Left lobe of liver (tissue), 2 donors: ENCODE measurements around the gene ARHGAP9. TPM values are rescaled to one million over a fixed set of nuclear protein-coding genes. Genes with fewer than 3 reads are reported as not detected.
"Not testable (repeated sequence)": the region's sequence is repeated elsewhere in the genome, so short reads cannot be mapped to it uniquely, and the experiment has no call there.

ENCODE experiments used
- ATAC-seq: fragments of 200-7000 bp; cut with Tn5 transposase; one replicate; pipeline ENCODE4 v1.9.1; 2020; ENCODE audit warnings: mild to moderate bottlenecking, moderate library complexity
- DNase-seq: peaks from one replicate; pipeline ENCODE4 v3.0.0-alpha.2; 2020; ENCODE audit warnings: low spot score
- total RNA-seq: library from RNA; stranded (reverse); gene quantifications from one replicate; pipeline ENCODE4 v1.2.1, GENCODE V29; 2021
- donor health status: DM: no; HTN: no; CAD: no; lungs with moderate emphysema.
- donor health status: DM: no; HTN: yes; CAD: no.

ARHGAP9 gene
- total RNA-seq, 1 donor from 2014 or later = 4.3 TPM

DNA sequence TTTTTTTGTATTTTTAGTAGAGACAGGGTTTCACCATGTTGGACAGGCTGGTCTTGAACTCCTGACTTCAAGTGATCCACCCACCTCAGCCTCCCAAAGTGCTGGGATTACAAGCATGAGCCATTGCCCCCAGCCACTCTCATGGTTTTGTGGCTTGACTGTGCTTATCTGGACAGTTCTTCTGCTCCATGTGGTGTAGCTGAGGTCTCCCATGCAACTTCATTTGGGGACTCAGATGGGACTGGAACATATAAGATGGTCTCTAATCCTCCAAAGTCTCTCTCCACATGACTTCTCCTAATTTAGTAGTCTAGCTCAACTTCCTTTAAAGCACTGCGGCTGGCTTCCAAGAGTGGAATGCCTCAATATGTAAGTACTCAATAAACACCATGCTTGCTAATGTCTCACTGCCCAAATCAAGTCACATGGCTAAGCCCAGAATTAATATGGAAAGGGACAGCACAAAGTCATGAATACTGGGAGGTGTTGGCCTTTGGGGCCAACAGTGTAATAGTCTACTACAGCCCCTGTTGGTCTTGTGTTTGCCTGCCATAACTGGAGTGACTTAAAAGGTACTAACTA lies 37.7 kb downstream of the ARHGAP9 start:
- no peak for DNase-seq
- ATAC-seq = no peak

DNA sequence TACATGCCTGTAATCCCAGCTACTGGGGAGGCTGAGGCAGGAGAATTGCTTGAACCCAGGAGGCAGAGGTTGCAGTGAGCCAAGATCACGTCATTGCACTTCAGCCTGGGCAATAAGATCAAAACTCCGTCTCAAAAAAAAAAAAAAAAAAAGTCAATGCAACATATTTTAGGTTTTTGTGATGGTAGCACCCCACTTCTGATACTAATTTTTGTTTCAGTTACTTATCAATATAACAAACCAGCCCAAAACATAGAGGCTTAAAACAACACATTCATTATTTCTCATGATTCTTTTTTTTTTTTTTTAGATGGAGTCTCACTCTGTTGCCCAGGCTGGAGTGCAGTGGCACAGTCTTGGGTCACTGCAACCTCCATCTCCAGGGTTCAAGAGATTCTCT lies 38.3 kb downstream of the ARHGAP9 start:
- DNase-seq, ATAC-seq: not testable (repeated sequence)

DNA sequence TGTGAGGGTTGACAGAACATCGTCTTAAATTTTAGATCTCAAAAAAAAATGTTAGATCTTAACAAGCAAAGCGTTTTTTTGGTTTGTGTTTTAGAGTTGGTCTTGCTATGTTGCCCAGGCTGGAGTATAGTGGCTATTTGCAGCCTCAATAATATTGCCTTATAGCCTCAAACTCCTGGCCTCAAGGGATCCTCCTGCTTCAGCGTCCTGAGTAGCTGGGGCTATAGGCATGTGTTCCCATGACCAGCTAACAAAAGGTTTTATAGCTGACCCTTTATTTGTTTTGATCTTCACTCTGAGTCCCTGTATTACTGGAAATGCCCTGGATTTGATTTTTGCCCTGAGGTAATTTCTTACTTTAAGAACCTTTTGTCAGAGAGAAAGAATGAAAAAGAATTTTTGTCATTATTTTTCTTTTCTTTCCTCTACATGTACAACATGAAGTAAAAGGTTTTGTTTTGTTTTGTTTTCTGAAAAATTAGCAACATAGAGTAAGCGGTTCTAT lies 39.9 kb downstream of the ARHGAP9 start:
- ATAC-seq = no peak
- DNase-seq = no peak

DNA sequence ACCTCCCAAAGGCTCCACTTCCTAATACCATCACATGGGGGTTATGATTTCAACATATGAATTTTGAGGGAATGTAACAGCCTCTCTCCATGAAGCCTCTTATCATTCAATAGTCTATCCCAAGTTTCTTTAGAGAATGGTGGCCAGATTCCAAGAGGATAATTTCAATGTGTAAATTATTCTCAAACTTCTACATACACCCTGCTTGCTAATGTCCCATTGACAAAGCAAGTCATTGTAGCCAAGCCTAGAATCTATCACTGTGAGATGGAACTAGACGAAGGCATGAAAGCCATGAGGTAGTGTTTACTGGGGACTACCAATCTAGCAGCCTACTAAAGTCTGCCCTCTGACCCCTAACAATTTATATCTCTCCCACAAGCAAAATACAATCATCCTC lies 41.3 kb downstream of the ARHGAP9 start:
- ATAC-seq (no peak), DNase-seq (no peak)

DNA sequence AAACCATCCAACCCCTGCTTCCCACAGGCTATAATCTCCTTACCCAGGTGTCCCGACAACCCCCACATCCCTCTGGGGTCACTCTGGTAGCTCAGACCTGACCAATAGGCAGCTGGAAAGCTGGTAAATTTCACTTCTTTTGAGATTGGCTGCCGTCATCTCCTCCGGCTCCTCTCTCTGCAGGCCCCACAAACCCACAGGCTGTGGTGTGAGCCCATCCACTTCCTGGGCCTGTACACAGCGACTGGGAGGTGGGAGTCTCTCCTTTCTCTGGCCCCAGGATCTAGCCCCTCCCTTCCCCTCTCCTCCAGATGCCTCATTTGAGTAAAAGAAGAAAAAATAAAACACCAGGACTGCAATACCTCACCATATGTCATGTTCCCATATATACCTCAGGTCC lies 44.4 kb downstream of the ARHGAP9 start:
- ATAC-seq (peak; percentile 12), DNase-seq (no peak)

GRCh38 chr12:57434517-57435223 lies 45.0 kb downstream of the ARHGAP9 start, which contains the start of gene INHBC:
Gene INHBC, plus strand, starts transcription at chr12:57434784. Its CDS starts 103 bp downstream, at chr12:57434887.
- ATAC-seq = peak; percentile 61
- DNase-seq = peak; percentile 97

DNA sequence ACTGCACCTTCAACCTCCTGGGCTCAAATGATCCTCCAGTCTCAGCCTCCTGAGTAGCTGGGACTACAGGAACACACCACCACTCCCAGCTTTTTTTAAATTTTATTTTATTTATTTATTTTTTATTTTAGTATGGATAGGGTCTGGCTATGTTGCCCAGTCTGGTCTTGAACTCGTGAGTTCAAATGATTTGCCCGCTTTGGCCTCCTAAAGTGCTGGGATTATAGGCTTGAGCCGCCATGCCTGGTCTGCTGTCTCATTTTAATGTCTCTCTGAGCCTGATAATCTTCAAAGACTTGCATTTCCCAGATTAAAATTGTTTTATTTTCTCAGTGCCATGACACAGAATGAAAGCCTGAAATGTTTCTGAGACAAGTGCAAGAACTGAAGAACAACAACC lies 46.3 kb downstream of the ARHGAP9 start:
- ATAC-seq (no peak), DNase-seq (no peak)

DNA sequence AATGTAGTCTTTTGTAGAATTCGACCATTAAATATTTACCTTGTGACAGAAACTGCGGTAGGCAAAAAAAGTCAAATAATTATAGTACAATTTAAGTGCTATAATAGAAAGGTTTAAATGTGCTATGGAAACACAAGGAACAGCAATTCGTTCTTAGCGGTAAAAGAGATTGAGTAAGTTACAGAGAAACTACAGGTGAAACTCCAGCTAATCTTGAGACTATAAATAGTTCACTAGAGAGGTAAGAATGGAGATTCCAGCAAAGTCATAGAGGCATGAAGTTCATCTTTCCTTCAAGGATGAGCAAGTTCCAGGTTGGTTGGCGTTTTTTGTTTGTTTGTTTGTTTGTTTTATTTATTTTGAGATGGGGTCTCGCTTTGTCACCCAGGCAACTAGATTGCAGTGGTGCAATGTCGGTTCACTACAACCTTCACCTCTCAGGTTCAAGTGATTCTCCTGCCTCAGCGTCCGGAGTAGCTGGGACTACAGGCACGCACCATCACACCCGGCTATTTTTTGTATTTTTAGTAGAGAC lies 47.9 kb downstream of the ARHGAP9 start:
- DNase-seq = no peak
- no peak for ATAC-seq

GRCh38 chr12:57430931-57431566 lies 48.6 kb downstream of the ARHGAP9 start, which contains the start of gene R3HDM2:
Gene R3HDM2, minus strand, starts transcription at chr12:57431043. Its CDS starts 120,615 bp downstream, at chr12:57310428.
- DNase-seq (peak; percentile 97), ATAC-seq (peak; percentile 74)

- DNase-seq (peak; percentile 70), ATAC-seq (peak; percentile 50)
These were observed 49.3 kb downstream of the ARHGAP9 start for GRCh38 chr12:57430112-57430930.

GRCh38 chr12:57429473-57430111 lies 50.1 kb downstream of the ARHGAP9 start:
- ATAC-seq (no peak), DNase-seq (no peak)

DNA sequence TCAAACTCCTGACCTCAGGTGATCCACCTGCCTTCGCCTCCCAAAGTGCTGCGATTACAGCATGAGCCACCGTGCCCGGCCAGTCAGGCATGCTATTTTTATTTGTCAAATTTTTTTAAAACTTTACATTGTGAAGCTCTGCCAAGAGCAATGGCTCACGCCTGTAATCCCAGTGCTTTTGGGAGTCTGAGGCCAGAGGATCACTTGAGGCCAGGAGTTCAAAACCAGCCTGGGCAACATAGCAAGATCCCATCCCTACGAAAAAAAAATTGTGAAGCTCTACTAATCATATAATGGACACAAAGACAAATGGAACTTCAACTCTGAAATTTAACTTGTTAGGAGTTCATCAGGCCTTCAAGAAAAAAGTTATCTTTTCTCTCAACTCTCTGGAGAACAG lies 50.7 kb downstream of the ARHGAP9 start:
- ATAC-seq = no peak
- no peak for DNase-seq

DNA sequence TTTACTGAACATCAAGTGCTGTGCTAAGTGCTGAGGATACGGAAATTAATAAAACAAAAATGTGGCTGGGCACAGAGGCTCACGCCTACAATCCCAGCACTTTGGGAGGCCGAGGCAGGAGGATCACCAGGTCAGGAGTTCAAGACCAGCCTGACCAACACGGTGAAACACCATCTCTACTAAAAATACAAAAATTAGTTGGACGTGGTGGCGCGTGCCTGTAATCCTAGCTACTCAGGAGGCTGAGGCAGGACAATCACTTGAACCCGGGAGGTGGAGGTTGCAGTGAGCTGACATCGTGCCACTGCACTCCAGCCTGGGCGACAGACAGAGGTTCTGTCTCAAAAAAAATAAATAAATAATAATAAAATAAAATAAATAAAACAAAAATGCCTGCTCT lies 52.7 kb downstream of the ARHGAP9 start:
- not testable (repeated sequence) for DNase-seq, ATAC-seq

Other genes with a start within 250 kb of the ARHGAP9 start
- gene STAC3, start 228.7 kb downstream of the ARHGAP9 start, total RNA-seq = 2.3 TPM
- gene R3HDM2, start 48.8 kb downstream of the ARHGAP9 start, total RNA-seq = 38.6 TPM
- 51.9 TPM for gene INHBC, start 45.1 kb downstream of the ARHGAP9 start, total RNA-seq
- gene INHBE, start 24.6 kb downstream of the ARHGAP9 start, total RNA-seq = 81.6 TPM
- gene GLI1, start 20.1 kb downstream of the ARHGAP9 start, total RNA-seq = 0.20 TPM
- 71.1 TPM for gene MARS1, start 8.2 kb upstream of the ARHGAP9 start, total RNA-seq
- gene DDIT3, start 40.6 kb upstream of the ARHGAP9 start, total RNA-seq = 13.9 TPM
- gene MBD6, start 43.0 kb upstream of the ARHGAP9 start, total RNA-seq = 59.6 TPM
- gene DCTN2, start 67.3 kb upstream of the ARHGAP9 start, total RNA-seq = 28.9 TPM
- gene KIF5A, start 70.2 kb upstream of the ARHGAP9 start, total RNA-seq = 0.05 TPM
- 11.8 TPM for gene PIP4K2C, start 111.3 kb upstream of the ARHGAP9 start, total RNA-seq
- gene DTX3, start 125.0 kb upstream of the ARHGAP9 start, total RNA-seq = 2.2 TPM
- gene ARHGEF25, start 131.6 kb upstream of the ARHGAP9 start, total RNA-seq = 1.5 TPM
- gene B4GALNT1, start 153.3 kb upstream of the ARHGAP9 start, total RNA-seq = 0.60 TPM
- 230 TPM for gene OS9, start 214.3 kb upstream of the ARHGAP9 start, total RNA-seq